T-helper 1 cell treated with Interleukin-12 subunit alpha and Interleukin-12 subunit beta and Interleukin-4 antibody, amounts not matched to agents 30 ng/mL and 1 ng/mL, for 36 hours (primary cell): ENCODE measurements around the gene TRIM22. TPM values are rescaled to one million over a fixed set of nuclear protein-coding genes. Genes with fewer than 3 reads are reported as not detected.
"Not testable (repeated sequence)": the region's sequence is repeated elsewhere in the genome, so short reads cannot be mapped to it uniquely, and the experiment has no call there.

Source experiments
- intact Hi-C: fragments of 100-400 bp; cut with micrococcal nuclease; formaldehyde crosslinking; loops from one replicate; pipeline ENCODE4 v1.15.1; 2024
- total RNA-seq: library from RNA; stranded (reverse); gene quantifications from 2 replicates; pipeline ENCODE4 v1.2.3, GENCODE V29; 2022

Gene TRIM22, protein sequence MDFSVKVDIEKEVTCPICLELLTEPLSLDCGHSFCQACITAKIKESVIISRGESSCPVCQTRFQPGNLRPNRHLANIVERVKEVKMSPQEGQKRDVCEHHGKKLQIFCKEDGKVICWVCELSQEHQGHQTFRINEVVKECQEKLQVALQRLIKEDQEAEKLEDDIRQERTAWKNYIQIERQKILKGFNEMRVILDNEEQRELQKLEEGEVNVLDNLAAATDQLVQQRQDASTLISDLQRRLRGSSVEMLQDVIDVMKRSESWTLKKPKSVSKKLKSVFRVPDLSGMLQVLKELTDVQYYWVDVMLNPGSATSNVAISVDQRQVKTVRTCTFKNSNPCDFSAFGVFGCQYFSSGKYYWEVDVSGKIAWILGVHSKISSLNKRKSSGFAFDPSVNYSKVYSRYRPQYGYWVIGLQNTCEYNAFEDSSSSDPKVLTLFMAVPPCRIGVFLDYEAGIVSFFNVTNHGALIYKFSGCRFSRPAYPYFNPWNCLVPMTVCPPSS
- 280 and 282 TPM in 2 replicates for total RNA-seq

DNA sequence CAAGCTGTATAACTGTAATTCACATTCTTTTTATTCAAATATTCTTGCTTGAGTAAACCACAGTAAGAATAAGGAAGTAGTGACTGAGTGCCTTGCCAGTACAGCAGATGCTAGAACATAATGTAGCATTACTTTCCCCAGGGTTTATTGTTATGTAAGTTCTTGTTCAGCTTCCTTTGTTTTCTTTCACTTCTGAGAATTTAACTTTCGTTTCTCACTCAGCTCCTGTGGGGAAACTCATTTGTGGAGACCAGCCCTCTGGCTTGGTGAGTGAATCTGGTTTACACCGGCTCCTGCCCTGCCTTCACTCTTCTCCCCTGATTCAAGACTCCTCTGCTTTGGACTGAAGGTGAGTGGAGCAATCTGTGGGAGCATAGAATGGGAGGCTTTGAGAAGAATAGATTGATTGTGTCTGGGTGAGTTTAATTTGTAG, at the start of gene TRIM22:
TRIM22 (plus strand) TSS at position 240 of the 433 bp plus-strand sequence. CDS start 6,443 bp downstream, outside the sequence.
- intact Hi-C loops, result loop anchor here (1.0 to 5.0 kb wide), 5 partner anchors 65 to 1058 kb away; partner anchors contain the start of genes CAVIN3 and TAF10

DNA sequence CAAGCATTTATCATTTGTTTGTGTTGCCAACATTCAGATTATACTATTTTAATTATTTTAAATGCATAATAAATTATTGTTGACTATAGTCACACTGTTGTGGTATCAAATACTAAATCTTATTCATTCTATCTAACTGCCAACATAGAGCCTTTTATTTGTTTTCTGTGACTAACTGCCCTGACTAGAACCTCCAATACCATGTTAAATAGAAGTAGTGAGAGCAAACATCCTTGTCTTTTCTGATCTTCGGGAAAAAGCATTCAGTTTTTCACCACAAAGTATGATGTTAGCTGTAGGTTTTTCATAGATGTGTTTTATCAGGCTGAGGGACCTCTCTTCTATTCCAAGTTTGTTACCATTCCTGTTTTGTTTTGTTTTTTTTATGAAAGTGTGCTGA, 49.6 kb upstream of the TRIM22 start:
- intact Hi-C loops, result loop anchor here (5.0 kb wide), 1 partner anchor 52 kb away; no protein-coding TSS in a partner anchor

DNA sequence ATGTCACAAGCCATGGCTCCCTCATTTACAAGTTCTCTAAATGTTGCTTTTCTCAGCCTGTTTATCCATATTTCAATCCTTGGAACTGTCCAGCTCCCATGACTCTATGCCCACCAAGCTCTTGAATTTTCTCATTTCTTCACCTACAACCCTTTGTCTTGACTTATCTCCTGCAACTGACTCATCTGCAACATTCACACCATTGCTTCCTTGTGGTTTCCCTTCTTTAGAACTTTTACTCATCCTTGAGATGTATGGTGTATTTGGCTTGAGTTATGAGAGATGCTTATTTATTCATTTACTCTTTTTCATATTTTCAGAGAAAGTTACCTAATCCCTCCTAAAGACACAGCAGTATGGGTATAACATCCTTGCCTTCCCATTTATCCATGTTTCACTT, 46.0 kb upstream of the TRIM22 start:
- intact Hi-C loops, result loop anchor here (5.0 kb wide), 1 partner anchor 49 kb away; no protein-coding TSS in a partner anchor

DNA sequence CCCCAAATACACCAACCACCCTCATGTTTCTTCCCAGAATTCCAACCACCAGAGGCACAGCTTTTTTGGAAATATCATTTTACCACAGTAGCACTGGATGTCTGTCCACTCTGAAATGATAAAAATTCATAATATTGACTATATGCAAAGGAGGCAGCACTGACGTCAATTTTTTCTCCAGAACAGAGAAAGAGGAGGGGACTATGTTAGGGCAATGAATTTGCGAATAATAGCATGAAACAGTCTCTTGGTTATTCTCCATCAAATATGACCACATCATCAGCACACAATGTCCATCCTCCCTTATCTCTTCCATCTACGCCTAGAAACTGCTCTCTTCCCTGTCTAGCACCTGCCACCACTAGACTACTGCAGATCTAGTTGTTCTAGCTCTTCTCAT, 43.5 kb upstream of the TRIM22 start:
- intact Hi-C loops, result no loop called here

DNA sequence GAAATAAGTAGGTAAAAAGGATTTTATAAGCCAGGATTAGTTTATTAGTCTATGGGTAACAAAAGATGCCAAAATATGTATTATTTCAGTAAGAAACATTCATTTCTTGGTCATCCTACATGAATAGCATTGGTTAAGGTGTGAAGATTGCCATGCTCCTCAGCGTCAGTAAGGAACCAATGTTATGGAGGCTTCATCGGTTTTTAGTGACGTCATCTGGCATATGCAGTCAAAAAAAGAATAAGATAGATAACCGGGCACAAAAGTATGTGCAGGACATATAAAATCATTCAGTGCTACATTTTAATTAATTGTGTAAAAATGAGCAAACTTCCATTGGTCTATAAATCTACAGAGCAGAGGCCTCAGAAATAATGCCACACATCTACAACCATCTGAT, 34.1 kb upstream of the TRIM22 start:
- intact Hi-C loops, result no loop called here

DNA sequence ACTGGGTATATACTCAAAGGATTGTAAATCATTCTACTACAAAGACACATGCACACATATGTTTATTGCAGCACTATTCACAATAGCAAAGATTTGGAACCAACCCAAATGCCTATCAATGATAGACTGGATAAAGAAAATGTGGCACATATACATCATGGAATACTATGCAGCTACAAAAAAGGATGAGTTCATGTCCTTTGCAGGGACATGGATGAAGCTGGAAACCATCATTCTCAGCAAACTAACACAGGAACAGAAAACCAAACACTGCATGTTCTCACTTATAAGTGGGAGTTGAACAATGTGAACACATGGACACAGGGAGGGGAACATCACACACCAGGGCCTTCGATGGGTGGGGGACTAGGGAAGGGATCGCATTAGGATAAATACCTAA, 32.6 kb upstream of the TRIM22 start:
- intact Hi-C loops, result not testable (repeated sequence)

DNA sequence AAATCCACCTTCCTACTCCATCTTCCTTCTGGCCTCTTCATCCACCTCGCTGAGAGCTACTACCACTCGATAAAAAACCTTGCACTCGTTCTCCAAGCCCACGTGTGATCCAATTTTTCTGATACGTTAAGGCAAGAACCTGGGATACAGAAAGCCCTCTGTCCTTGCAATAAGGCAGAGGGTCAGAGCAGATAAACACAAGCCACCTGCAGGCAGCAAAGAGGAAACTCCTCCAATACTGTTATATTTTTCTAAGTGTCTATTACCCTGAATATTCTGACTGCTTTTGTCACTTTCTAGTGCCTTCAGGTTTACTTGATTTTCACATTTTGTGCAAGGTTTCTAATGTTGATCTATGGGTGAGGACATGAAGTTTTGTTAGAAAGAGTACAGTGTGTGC, 31.3 kb upstream of the TRIM22 start:
- intact Hi-C loops, result no loop called here

DNA sequence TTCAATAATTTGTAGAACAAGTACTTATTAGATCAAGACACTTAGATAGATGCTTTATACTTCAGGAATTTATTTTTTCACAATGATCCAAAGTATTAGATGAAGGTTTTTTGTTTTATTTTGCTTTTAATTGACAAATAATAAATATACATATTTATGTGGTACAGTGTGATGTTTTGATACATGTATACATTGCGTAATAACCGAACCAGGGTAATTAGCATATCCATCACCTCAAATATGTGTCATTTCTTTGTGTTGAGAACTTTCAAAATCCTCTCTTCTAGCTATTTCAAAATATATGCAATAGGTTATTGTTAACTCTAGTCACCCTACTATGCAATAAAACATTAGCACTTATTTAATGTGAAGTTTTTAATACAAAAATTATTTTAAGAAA, 26.1 kb upstream of the TRIM22 start:
- intact Hi-C loops, result no loop called here

DNA sequence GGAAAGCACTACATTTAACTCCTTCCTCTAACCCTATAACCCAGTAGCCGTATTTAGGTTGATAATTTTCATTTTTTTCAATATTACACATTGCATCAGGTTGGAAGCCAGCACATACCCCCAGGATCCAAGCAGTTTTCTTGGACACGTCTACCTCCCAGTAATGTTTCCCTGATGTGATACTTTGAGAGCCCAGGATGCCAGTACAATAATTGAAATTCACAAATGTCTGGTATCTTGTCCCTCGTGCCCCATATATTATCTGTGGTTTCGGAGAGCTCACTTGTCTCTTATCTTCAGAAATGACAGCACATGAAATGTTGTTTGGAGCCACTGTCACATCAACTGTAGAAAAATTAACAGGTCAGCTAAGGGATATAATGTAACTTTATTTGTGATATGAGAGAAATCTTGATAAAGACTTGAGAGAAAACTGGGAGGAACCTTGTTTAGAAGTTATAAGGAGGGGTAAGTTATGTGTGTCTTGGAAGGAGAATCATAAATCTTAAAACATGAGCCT, 24.5 kb upstream of the TRIM22 start:
- intact Hi-C loops, result no loop called here

DNA sequence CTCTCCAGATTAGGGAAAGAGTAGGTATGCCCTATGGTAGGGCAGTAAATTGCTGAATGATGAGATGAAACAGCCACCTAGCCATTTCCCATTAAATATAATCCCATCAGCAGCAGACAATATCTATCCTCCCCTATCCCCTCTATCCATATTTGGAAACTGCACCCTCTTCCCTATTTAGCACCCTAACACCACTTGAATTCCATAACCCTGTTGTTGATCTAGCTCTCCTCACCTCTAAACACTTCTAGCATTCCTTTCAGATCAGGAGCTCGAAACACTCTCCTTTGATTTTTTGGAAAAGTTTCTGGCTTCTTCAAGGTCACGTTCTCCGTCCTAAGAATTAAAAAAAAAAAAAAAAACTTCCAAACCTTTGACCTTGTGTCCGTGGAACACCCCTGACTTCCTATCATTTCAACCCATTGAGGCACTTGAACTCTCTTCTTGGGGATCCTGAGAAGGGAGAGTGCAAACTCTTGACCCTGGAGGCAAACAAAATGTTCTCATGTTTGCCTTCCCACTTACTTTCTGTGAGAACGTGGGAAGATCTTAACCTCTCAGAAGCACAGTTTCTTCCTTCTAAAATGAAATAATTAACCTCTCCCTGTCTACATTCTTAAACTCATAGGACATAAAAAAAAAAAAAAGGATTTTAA, 23.7 kb upstream of the TRIM22 start:
- intact Hi-C loops, result no loop called here

DNA sequence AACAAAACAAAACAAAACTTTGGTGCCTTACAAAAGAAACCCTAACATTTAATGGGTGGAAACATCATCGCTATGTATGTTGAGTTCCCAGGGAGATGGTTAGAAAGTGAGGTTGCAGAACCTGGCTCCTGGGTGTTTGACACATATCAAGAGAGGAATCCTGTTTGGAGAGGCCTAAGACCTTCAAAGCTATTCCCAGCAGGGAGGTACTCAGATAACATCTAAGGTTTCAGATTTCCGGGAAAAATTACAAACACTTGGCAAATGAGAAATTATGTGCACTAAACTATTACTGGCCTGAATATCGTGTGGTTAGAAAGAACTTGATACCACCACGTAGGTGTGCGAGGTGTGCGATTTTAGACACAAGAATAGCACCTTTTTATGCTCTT, 23.2 kb upstream of the TRIM22 start:
- intact Hi-C loops, result no loop called here

DNA sequence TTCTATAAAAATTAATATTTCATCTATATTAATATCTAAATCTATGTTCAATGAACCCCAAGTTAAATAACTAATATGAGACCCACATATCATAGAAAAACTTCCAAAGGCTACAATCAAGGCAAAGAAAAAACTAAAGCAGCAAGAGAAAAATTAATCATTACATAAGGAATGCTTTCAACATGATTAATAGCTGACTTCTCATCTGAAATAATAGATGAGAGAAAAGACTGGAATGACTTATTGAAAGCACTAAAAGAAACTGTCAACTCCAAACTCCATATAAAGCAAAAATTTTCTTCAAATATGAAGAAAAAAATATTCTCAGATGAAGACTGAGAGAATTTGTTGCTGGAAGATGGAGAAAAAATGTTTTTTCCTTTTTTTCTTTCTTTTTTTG, 17.8 kb upstream of the TRIM22 start:
- intact Hi-C loops, result no loop called here

DNA sequence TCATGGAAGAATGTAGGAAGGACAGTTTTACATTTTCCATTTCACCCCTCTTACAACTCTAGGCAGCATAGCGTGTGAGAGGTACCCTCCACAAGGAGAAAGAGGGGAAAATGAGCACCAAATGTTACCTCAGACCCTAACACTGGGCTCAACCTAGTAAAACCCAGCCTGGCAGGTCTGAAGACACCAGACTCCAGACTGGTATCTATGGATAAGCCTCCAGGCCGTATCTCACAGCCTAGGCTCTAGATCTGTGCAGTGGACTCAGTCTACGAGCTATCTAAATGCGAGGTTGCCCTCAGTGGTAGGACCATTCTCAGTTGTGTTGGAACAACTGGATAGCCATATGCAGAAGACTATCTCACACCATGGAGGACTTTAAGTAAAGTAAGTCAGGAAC, 15.2 kb upstream of the TRIM22 start:
- intact Hi-C loops, result no loop called here

DNA sequence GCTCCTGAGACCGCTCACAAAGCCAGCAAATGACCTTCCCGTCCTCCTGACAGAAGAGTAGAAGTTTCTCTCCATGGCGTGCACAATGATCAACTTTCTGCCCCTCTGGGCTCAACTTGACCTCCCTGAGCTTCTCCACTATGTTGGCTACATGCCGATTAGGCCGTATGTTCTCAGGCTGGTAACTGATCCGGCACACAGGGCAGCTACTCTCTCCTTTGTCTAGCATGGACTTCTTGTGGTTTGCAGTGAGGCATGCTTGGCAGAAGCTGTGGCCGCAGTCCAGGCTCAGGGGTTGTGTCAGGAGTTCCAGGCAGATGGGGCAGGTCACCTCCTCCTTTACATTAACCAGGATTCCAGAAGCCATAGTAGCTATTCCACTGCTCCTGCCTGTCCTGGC, 9.8 kb upstream of the TRIM22 start:
- intact Hi-C loops, result no loop called here

DNA sequence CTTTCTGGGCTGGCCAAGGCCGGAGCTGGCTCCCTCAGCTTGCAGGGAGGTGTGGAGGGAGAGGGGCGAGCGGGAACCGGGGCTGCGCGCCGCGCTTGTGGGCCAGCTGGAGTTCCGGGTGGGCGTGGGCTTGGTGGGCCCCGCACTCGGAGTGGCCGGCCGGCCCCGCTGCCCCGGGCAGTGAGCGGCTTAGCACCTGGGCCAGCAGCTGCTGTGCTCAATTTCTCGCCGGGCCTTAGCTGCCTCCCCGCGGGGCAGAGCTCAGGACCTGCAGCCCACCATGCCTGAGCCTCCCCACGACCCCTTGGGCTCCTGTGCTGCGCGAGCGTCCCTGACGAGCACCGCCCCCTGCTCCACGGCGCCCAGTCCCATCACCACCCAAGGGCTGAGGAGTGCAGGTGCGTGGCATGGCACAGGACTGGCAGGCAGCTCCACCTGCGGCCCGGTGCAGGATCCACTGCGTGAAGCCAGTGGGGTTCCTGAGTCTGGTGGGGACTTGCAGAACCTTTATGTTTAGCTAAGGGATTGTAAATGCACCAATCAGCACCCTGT, 6.6 kb upstream of the TRIM22 start:
- intact Hi-C loops, result not testable (repeated sequence)

DNA sequence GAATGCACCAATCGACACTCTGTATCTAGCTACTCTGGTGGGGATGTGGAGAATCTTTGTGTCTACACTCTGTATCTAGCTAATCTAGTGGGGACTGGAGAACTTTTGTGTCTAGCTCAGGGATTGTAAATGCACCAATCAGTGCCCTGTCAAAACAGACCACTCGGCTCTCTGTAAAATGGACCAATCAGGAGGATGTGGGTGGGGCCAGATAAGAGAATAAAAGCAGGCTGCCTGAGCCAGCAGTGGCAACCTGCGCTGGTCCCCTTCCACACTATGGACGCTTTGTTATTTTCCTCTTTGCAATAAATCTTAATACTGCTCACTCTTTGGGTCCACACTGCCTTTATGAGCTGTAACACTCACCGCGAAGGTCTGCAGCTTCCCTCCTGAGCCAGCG, 6.0 kb upstream of the TRIM22 start:
- intact Hi-C loops, result loop anchor here (1.0 to 2.0 kb wide), 10 partner anchors 17 to 1075 kb away; partner anchors contain the start of genes FHIP1B, MRPL17, OR52N2 and SMPD1

DNA sequence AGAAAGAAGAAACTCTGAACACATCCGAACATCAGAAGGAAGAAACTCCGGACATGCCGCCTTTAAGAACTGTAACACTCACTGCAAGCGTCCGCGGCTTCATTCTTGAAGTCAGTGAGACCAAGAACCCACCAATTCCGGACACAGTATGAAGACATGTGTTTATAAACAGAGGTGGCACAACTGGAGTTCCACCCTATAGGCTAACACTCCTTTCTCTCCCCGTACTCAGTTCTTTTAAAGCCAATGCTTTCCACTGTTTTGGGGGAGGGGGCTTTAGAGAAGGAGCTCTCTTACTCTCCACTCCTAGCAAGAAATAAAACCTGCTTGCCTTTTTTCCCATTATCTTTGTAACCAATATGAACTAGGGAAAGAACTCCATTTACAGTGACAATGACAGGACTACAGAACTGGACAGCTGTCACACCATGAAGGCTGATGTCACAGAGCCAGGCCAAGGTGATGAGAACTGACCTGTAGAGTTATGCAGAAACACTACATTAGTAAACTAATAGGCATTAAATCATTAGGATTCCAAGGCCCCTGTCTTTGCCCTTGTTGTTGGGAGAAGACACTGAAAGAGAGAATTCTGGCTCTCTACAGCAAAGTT, 5.4 kb upstream of the TRIM22 start:
- intact Hi-C loops, result loop anchor here (1.0 to 2.0 kb wide), 10 partner anchors 17 to 1075 kb away; partner anchors contain the start of genes FHIP1B, MRPL17, OR52N2 and SMPD1

DNA sequence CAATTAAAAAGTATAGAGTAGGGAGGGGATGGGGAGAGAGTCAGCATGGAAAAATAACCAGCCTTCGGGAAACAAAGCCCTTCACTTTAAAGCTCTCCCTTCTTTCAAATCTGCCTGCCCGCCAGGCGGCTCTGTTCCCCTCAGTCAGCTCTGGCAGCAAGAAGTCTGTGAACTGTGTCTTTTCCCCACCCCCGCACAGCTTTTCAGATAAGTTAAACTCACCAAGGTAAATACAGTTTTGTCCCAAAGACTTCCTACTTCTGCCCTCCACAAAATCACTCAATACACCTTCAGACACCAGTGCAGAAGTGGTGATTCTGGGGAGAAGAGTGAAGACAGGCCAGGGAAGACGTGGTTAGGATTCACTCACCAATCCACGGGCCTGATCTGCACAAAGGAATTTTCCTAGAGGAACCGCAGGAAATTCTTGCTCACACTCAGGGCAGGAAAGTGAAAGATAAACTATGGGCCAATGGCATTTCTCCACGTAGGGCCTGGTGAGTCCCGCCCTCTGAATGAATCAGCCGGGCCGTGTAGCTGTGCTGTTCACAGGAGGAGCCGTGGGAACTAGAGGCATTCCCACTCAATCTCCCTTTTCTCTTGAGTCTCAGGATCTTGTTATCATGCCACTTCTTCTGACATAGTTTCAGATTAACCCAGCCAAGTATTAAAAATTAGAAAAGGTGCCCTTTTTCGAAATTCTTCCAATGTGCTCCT, 4.8 kb upstream of the TRIM22 start, which contains the start of gene TRIM5:
TRIM5 (minus strand) TSS at position 429 of the 717 bp plus-strand sequence. CDS start 4,897 bp downstream, outside the sequence.
- intact Hi-C loops, result loop anchor here (1.0 to 5.0 kb wide), 13 partner anchors 16 to 1076 kb away; partner anchors contain the start of genes ARFIP2, CAVIN3, FHIP1B and MRPL17

DNA sequence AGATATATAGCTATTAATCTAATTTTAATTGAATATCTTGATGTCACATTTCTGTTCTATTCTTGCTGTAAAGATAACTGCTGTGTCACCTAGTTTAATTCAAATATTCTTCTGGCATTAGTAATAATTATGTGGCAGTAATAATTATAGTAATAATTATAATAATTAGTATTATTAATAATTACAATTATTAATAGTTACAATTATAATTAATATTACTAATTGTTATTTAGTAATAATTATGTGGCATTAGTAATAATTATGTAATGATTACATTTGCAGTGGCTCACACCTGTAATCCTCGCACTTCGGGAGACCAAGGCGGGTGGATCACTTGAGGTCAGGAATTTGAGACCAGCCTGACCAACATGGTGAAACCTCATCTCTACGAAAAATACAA, 3.2 kb upstream of the TRIM22 start:
- intact Hi-C loops, result loop anchor here (5.0 kb wide), 2 partner anchors 636 to 1061 kb away; partner anchors contain the start of gene CAVIN3

DNA sequence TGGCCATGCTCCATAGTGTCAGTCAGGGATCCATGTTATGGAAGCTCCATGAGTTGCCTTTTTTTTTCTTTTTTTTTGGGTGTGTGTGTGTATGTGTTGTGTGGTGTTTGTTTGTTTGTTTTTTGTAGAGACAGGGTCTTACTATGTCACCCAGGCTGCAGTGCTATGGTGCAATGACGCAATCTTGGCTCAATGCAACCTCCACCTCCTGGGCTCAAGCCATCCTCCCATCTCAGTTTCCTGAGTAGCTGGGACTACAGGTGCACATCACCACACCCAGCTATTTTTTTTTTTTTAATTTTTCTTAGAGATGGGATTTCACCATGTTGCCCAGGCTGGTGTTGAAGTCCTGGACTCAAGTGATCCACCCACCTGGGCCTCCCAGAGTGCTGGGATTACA, 1.1 kb upstream of the TRIM22 start:
- intact Hi-C loops, result loop anchor here (2.0 to 5.0 kb wide), 3 partner anchors 634 to 1059 kb away; partner anchors contain the start of genes CAVIN3 and TAF10
